Esophagus mucosa (tissue), 1 donor: ENCODE data around the gene GALM. TPM values are rescaled to one million over a fixed set of nuclear protein-coding genes. Genes with fewer than 3 reads are reported as not detected.

ENCODE experiments used
- ATAC-seq: fragments of 200-7000 bp; cut with Tn5 transposase; one replicate; pipeline ENCODE4 v1.9.1; 2020
- total RNA-seq: library from RNA; stranded (reverse); gene quantifications from one replicate; pipeline ENCODE4 v1.2.4, GENCODE V29; 2023
- donor health status: DM: yes; HTN: yes; CAD: no.

The GALM gene
- total RNA-seq, 1 donor from 2014 or later: 2.2 TPM

DNA sequence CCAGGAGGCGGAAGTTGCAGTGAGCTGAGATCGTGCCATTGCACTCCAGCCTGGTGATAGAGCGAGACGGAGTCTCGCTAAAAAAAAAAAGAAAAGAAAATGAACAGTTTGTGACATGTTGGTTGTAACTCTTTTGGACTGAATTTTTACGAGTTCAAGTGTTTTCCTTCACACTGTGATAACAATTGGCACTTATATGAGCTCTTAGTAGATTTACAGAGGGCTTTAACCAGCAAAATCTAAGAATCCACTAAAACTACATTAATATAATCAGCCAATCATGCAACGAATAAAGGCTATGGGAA, 110.0 kb downstream of the GALM start:
- no peak for ATAC-seq

DNA sequence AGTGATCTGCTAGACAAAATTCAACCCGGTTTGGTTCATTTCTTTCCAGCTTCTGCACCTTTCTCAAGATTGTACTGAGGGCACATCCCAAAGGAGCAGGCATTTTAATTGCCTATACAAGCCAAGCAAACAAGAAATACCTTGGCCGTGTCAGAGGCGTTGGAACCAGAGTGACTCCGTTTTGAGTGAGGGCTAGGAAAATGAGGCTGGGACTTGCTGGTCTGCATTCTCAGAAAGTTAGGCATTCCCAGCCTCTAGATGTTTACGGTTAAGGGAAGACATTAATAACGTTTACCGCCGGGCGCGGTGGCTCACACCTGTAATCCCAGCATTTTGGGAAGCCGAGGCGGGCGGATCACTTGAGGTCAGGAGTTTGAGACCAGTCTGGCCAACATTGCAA, 110.6 kb downstream of the GALM start:
- no peak for ATAC-seq

DNA sequence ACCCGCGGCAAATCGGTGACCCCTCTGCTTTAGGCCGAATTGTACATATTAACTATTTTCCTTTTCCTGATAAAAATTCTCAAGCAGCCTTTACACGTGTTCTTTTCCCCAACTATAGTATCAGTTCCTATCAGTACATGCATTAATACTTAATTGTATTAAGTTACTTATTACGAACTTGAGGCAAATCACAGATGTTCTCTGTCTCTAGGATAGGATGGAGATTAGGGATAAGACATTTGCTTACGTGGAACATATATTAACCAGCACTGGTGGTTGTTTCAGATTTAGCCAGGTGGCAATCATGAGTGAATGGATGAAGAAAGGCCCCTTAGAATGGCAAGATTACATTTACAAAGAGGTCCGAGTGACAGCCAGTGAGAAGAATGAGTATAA, 112.8 kb downstream of the GALM start:
- no peak for ATAC-seq

DNA sequence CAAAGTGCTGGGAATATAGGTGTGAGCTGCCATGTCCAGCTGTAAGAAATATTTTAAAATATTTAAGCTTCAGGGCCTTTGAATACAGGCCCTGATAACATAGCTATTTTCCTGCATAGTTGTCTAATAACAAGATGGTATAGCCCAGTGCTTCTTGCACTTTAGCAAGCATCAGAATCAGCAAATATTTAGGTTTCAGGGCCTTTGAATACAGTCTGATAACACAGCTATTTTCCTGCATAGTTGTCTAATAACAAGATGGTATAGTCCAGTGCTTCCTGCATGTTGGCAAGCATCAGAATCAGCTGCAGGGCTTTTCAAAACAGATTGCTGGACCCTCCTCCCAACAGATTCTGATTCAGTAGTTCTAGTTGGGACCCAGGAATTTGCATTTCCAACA, 117.7 kb downstream of the GALM start:
- ATAC-seq: no peak

Other genes starting within 250 kb of the GALM start
- gene HNRNPLL, start 63.2 kb upstream of the GALM start, total RNA-seq: 14.2 TPM
- gene SRSF7, start 85.2 kb downstream of the GALM start, total RNA-seq: 96.2 TPM
- 7.9 TPM for gene GEMIN6, start 112.1 kb downstream of the GALM start, total RNA-seq
- gene DHX57, start 209.8 kb downstream of the GALM start, total RNA-seq: 9.0 TPM
- gene MORN2, start 209.9 kb downstream of the GALM start, total RNA-seq: 11.2 TPM
- not detected for gene ARHGEF33, start 223.8 kb downstream of the GALM start, total RNA-seq